ENCODE measurements around the gene B3GALT4. TPM values are rescaled to one million over a fixed set of nuclear protein-coding genes. Genes with fewer than 3 reads are reported as not detected.

B3GALT4 gene
- total RNA-seq, result 10 to 100 TPM in 3 of 4 donors, 1 to 10 TPM in 1; 7.3 to 20.7 (median 16.9) TPM

DNA sequence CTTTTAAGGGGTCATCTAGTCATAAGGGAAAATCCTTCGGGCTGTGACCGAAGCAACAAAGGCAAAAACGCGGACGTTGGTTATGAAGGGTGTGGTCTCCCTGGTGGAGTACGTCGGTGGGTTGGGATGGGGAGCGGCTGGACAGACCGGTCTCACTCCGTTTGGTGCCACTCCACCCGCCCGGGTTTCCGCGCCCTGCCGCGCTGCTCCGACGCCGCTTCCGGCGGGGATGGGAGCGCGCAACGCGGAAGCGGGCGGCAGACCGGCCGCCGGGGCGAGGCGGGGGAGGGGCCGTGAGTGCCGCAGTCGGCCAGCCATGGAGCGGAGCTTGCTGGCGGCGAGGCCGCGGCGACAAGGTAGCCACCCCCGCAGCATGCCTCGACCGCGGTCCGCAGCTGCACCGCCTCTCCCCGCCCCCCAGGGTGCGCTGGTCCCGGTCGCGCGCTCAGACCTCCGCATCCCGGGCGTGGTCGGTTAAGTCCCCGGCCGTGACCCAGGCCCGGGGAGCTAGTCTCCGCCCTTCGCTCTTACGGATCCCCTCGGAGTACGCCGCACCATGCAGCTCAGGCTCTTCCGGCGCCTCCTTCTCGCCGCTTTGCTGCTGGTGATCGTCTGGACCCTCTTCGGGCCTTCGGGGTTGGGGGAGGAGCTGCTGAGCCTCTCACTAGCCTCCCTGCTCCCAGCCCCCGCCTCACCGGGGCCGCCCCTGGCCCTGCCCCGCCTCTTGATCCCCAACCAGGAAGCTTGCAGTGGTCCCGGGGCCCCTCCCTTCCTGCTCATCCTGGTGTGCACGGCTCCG lies at the start of gene B3GALT4:
TSS of gene B3GALT4 (plus strand) at position 260 of the 799 bp plus-strand sequence. CDS start at position 557, 297 bp downstream.
- TF ChIP-seq, protein P1, sequence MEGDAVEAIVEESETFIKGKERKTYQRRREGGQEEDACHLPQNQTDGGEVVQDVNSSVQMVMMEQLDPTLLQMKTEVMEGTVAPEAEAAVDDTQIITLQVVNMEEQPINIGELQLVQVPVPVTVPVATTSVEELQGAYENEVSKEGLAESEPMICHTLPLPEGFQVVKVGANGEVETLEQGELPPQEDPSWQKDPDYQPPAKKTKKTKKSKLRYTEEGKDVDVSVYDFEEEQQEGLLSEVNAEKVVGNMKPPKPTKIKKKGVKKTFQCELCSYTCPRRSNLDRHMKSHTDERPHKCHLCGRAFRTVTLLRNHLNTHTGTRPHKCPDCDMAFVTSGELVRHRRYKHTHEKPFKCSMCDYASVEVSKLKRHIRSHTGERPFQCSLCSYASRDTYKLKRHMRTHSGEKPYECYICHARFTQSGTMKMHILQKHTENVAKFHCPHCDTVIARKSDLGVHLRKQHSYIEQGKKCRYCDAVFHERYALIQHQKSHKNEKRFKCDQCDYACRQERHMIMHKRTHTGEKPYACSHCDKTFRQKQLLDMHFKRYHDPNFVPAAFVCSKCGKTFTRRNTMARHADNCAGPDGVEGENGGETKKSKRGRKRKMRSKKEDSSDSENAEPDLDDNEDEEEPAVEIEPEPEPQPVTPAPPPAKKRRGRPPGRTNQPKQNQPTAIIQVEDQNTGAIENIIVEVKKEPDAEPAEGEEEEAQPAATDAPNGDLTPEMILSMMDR (IDR thresholded peaks at IDR 0.05; ENCODE audit: low read depth), result no peak

DNA sequence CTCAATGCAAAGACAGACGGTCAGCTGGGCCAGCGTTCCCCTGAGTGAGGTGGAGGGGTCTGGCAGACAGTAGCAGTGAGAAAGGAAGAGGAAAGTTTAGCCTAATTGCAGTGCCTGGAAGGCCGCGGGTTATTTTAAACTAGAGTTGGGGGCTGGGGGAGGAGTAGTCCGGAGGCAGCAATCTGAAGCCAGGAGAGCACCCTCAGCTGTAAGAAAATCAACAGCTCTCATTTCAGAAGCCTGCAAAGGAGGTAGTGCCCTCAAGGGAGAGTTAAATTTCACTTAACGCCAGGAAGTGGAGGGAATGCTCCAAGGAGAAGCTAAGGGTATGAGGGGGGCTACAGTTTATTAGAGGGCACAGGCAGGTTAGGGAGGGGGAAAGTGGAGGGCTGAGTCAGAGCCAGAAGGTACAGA lies 41.7 kb upstream of the B3GALT4 start:
- TF ChIP-seq, protein P1 (IDR thresholded peaks at IDR 0.05; ENCODE audit: low read depth), result no peak

GRCh38 chr6:33236328-33236727 lies 40.6 kb upstream of the B3GALT4 start:
- TF ChIP-seq, protein P1 (IDR thresholded peaks at IDR 0.05; ENCODE audit: low read depth), result no peak

DNA sequence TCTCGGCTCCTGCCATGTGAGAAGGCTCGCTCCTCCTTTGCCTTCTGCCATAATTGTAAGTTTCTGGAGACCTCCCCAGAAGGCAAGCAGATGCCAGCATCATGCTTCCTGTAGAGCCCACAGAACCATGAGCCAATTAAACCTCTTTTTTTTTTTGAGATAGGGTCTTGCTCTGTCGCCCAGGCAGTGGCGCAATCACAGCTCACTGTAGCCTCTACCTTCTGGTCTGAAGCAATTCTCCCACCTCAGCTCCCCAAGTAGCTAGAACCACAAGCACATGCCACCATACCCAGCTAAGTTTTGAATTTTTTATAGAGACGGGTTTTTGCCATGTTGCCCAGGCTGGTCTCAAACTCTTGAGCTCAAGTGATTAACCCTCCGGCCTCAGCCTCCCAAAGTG lies 40.1 kb upstream of the B3GALT4 start:
- TF ChIP-seq, protein P1 (IDR thresholded peaks at IDR 0.05; ENCODE audit: low read depth), result no peak

- TF ChIP-seq, protein P1 (IDR thresholded peaks at IDR 0.05; ENCODE audit: low read depth), result no peak
Observed at GRCh38 chr6:33237741-33238140, 39.2 kb upstream of the B3GALT4 start.

DNA sequence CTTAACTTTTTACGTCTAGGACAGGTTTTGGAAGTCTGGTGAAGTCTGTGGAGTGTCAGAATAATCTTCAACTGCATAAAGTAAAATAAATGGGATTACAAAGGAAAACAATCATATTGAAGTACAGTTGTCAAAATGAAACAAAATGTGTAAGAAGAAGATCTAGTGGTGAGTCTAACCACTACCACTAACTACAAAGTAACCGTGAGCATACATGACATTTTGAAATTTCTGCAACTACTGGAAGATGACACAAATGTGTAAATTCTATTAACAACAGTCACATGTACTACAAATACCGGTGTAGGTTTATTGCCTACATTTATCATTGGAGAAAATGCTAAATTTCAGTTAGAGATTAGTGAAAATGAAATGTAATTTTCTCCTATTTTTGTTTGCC lies 35.0 kb upstream of the B3GALT4 start:
- TF ChIP-seq, protein P1 (IDR thresholded peaks at IDR 0.05; ENCODE audit: low read depth), result no peak

- TF ChIP-seq, protein P1 (IDR thresholded peaks at IDR 0.05; ENCODE audit: low read depth), result no peak
Observed at GRCh38 chr6:33243476-33243875, 33.4 kb upstream of the B3GALT4 start.
